NCI-H146 treated with DMSO at 0.1 percent for 48 hours (cell line): Measurements from ENCODE around the gene TIMM17B.

ENCODE experiments used
- DNase-seq: peaks from one replicate; lab custom pipeline; 2025; ENCODE audit not compliant: unreplicated experiment; lab: John Stamatoyannopoulos, UW

The TIMM17B gene

DNA sequence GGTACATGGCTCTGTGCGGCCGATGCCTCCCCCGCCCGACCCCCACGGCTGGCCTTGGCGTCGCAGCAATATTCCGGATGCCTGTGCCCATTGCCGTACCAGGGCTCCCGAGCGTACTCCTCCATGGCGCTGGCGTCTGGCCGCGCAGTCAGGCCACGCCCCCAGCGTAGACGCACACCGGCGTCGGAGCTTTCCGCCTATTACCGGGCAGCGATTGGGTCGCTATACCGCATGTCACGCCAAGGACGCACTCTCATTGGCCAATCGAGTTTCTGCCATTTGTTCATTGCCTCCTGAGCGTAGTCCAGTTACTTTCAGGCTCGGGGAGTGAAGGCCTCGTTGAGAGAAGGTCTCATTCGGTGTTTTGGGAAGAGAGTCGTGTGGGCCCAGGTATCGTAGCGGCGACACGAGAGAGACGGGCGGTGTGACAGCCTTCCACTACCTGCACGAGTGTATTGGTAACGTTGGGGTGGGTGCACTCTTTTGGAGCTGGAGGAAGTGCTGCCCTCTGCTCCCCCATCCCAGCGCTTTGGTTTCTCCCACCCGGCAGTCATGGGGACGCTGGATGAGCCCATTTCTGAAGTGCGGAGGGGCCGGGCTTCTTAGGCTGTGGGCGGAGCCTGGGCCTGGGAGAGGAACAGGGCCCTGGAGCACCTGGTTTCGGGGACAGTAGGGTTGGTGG lies at the start of gene TIMM17B, which contains the start of gene PQBP1:
Gene TIMM17B (minus strand): TSS at position 144 of the 682 bp plus-strand sequence. CDS start 19 bp downstream, at position 125.
Gene PQBP1 (plus strand): TSS at position 306 of the 682 bp plus-strand sequence. CDS start 580 bp downstream, outside the sequence.
- peak; percentile 92 for DNase-seq

DNA sequence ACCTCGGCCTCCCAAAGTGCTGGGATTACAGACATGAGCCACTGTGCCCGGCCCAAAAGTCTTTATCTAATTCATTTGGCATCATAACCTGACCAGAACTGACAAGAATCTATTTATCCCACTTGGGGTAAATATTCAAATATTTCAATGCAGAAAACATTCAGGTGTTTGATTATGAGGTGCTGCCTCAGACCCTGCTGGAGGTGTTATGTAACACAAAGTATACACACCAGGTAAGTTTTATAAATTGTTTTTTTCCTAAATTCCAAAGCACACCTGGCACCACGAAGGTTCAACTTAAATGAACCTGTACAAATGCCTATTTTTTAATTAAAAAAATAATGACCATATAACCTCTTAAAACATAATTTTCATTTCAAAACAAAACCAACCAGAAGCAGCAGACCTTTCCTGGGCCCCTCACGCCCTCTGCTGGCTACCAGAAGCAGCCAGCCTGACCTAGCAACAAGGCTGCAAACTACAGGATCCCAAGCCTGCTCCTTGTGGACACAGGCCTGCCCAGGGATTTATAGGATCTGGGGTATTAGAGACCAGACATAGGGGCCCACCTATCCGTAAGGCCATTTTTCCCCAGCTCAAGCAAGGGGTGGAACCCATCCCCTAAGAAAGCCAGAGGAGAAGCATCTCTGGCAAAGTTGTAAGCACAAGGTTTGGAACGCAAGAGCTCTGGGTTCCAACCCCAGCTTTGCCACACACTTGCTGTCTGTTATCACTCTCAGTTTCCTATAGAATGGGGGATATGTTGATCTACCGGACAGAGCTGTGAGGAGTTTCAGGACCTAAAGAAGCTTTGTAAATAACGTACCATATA lies 48.2 kb upstream of the TIMM17B start:
- DNase-seq: no peak

GRCh38 chrX:48942895-48943294 lies 45.3 kb upstream of the TIMM17B start:
- DNase-seq: no peak

GRCh38 chrX:48940404-48940955 lies 42.9 kb upstream of the TIMM17B start:
- no peak for DNase-seq

- no peak for DNase-seq
Observed at GRCh38 chrX:48939524-48940228, 42.1 kb upstream of the TIMM17B start.

- DNase-seq: no peak
Observed at GRCh38 chrX:48938721-48939425, 41.3 kb upstream of the TIMM17B start.

- no peak for DNase-seq
Observed at GRCh38 chrX:48937054-48937907, 39.7 kb upstream of the TIMM17B start.

DNA sequence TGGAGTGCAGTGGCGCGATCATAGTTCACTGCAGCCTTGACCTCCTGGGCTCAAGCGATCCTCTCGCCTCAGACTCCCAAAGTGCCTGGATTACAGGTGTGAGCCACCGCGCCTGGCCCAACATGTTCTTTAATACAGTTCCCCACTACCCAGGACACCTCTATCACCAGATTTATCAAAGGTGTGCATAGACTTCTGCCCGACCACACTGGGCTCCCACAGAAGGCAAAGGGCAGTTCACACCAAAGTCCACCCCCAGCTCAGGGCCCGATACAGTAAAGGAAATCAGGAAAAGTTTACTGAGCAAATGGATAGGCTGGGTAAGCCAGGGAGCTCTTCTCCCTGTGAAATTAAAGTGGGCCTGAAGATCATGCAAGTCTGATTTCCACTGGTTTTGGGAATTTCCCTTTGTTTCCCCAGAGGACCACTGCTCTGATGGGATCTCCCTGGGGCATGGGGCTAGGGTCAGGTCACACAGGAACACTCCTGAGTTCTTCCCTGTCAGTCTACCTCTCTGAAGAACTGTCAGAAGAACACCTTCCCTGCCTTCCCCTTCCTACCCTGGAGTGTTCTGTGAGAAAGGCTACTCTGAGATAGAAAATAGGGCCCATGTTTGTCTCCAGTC lies 39.0 kb upstream of the TIMM17B start:
- DNase-seq: no peak

DNA sequence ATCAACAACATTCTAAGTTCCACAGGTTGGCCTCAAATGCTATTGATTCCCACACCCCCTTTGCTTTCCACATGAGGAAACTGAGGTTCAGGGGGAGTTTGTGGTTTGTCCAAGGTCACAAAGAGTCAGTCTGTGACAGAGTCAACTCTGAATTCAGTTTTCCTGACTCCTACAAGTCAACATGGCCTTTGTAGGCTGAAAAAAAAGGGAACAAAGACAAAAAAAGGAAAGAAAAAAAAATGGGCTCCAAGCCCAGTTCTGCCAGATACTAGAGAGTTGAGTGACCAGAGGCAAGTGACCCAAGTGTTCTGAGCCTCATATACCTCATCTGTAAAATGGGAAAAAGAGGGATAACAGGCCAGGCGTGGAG lies 37.7 kb upstream of the TIMM17B start:
- no peak for DNase-seq

DNA sequence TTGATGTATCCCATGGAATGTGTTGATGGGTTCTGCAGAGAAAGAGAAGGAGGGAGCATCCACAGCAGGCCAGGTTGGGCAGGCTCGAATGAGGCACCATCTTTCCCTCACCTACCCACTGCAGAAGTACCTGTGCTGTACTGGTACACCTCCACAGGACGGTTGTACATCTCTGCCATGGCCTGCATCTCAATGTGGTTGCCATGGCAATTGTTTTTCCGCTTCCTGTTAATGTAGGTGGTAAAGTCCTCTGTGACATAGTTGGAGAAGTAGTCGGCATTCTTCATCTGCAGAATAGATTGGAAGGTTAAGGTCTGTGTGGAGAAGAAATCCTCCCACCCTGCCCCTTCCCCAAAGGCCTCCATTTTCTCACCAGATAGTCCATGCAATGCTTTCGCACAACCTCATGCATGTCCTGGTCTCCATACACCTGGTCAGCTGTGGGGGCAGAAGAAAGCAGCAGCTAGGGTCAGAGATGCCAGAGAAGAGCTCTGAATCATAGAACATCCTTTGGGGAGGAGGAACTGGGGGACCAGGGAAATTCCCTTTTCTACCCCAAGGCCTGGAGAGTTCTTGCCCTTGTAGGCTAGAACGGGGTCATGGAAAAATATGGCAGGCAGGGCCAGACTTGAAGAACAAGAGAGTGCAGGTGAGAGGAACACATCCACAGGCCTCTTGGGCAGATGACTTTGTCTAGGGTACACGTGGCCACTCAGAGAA lies 37.2 kb upstream of the TIMM17B start:
- DNase-seq: no peak

DNA sequence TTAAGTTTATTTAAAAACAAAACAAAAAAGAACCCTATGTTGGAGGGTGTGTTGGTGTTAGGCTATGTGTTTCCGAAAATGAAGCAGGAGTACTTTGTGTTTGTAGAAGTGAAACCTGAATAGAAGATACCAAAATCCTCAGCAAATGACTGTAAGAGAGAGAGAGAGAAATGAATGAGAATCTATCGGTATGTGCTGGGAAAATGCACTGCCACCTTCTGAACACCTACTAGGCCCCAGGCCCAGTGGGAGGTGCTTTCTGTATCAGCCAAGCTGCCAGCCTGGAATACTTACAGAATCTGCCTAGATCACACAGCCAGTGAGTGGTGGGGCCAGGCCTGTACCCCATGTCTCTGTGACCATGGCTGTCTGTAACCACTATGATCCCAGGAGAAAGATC lies 36.2 kb upstream of the TIMM17B start:
- no peak for DNase-seq

DNA sequence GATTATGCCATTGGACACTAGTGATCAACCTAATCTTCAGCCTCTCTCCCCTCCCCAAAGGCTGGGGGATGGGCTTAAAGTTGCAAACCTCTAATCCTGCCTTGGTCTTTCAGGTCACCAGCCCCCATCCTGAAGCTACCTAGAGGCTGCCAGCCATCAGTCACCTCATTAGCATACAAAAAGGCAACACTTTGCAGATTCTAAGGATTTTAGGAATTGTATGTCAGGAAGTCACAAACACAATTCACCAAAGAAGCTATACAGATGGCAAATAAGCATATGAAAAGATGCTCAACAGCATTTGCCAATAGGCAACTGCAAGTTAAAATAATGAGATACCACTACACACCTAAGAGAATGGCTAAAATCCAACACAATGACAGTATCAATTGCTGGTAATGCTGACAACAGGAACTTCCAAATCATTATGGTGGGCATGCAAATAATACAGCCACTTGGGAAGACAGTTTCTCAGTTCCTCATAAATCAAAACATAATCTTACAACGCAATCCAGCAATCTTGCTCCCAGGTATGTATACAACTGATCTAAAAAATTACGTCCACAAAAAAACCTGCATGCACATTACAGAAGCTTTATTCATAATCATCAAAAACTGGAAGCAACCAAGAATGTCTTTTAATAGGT lies 30.3 kb upstream of the TIMM17B start:
- no peak for DNase-seq

DNA sequence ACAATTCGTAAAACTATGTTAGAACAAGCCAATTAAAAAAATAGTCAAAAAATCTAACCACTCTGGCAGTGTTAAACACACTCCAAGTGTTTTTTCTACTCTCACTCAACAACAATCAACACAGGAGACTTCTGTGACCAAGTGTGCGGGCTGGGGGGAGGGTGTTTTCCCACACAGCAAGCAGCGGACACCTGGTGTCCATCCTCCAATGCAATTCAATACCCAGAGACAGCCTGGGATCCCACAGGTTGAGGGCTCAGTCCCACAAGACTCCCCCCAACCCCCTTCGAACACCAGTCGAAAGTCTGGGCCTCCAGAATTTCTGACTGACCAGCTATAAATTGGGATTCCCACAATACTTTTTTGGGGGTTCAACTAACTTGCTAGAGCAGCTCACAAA lies 29.6 kb upstream of the TIMM17B start:
- no peak for DNase-seq

- no peak for DNase-seq
Observed at GRCh38 chrX:48924270-48924669, 26.7 kb upstream of the TIMM17B start.

DNA sequence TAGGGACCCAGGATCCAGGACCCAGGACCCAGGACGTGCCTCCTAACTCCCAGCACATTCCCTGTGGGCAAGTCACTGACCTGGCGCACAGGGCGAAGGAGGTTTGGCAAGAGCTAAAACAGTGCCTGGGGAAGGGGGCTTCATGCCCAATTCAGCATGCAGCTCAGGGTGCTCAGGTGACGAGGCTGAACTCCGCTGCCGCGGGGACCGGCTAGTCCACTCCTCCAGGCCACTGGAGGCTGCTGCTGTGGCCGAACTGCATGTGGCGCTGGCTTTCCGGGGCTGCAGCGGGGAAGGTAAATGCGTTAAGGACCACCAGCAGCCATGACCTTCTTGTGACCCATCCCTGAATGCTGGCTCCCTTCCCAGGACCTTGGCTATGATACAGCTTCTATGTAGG lies 26.2 kb upstream of the TIMM17B start:
- DNase-seq: no peak

DNA sequence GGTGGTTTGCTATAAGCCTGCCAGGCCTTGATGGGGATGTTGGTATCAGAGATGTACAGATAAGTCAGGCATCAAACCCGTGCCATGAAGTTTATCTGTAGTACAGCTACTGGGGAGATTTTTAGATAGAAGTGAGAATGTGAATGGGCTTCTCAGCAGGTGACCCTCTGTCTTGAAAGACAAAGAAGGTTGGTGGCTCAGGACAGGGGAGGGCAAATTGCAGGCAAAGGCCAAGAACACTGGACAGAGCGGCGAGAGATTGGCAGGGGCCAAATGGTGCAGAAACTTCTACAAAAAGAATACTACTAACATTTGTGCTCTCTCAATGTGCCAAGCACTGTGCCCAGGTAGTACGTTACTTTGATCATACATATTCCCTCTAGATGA lies 23.1 kb upstream of the TIMM17B start:
- DNase-seq: no peak

DNA sequence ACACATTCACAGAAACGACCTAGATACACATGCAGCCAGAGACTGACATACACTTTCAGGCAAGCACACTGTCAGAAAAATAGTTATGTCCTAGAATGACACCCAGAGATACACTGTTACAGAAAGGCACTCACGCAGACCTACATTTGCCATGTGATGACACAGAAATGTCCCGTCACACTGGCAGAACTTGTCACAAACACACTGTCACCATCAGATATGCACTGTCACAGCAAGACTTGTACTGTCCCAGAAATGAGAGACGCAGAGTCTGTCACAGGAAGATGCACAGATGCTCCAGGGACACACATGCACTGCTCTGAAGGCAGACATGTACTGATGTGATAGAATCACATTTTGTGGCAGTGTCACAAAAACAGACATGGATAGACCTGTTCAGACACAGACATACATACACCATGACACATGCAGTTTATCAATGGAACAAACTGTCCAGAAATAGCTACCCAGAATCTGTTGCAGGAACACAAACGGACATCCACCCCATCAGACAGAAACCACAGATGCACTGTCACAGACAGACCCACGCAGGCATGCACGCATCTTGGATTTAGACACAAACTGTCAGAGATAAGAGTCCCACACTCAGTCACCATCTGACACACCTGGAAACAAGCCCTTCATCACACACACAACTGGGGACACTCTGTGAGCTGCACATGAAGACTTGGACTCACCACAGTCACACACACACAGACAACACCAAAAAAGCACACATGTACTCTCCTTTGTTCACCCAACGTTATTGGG lies 22.6 kb upstream of the TIMM17B start:
- no peak for DNase-seq
